ENCODE data around the gene SLC5A2.
A peak's percentile ranks its signal among the peaks of the same experiment; 100 is the strongest.
"Not testable (repeated sequence)": the region's sequence is repeated elsewhere in the genome, so short reads cannot be mapped to it uniquely, and the experiment has no call there.

The SLC5A2 gene

GRCh38 chr16:31483081-31483480 lies at the start of gene SLC5A2:
TSS of gene SLC5A2 (plus strand) at chr16:31483123. CDS start at chr16:31483137, 14 bp downstream.
- Mint-ChIP-seq H3K4me1 (peaks cover 10% of the 10 kb centered on the region), H3K27me3 (peaks cover 36% of the 10 kb centered on the region), H3K4me3 (no peak within 1 kb of the TSS), H3K27ac (no peak within 1 kb of the TSS), H3K36me3 (no peaks in the 10 kb centered on the region), H3K9me3 (no peaks in the 10 kb centered on the region)
- ATAC-seq = no peak

- Mint-ChIP-seq H3K27ac (no peak overlapping the region), H3K4me1 (peaks cover 19% of the 10 kb centered on the region), H3K4me3 (no peak overlapping the region), H3K9me3 (no peaks in the 10 kb centered on the region), H3K36me3 (no peaks in the 10 kb centered on the region), H3K27me3 (no peaks in the 10 kb centered on the region)
- no peak for ATAC-seq
Observed at GRCh38 chr16:31435341-31436220, 47.3 kb upstream of the SLC5A2 start.

GRCh38 chr16:31436221-31437045 lies 46.5 kb upstream of the SLC5A2 start:
- H3K36me3 Mint-ChIP-seq = no peaks in the 10 kb centered on the region
- H3K4me1 Mint-ChIP-seq = peaks cover 16% of the 10 kb centered on the region
- no peak overlapping the region for H3K27ac Mint-ChIP-seq
- ATAC-seq = no peak
- no peaks in the 10 kb centered on the region for H3K9me3 Mint-ChIP-seq
- H3K4me3 Mint-ChIP-seq = no peak overlapping the region
- no peaks in the 10 kb centered on the region for H3K27me3 Mint-ChIP-seq

- no peaks in the 10 kb centered on the region for H3K9me3 Mint-ChIP-seq
- H3K36me3 Mint-ChIP-seq = no peaks in the 10 kb centered on the region
- H3K4me1 Mint-ChIP-seq = peaks cover 27% of the 10 kb centered on the region
- ATAC-seq = no peak
- H3K27ac Mint-ChIP-seq = no peak overlapping the region
- H3K27me3 Mint-ChIP-seq = no peaks in the 10 kb centered on the region
- no peak overlapping the region for H3K4me3 Mint-ChIP-seq
Observed at GRCh38 chr16:31438414-31438813, 44.5 kb upstream of the SLC5A2 start.

GRCh38 chr16:31439023-31439422 lies 43.9 kb upstream of the SLC5A2 start:
- not testable (repeated sequence) for H3K9me3 Mint-ChIP-seq, H3K4me3 Mint-ChIP-seq, H3K27ac Mint-ChIP-seq

GRCh38 chr16:31439519-31439918 lies 43.4 kb upstream of the SLC5A2 start:
- Mint-ChIP-seq H3K4me3 (no peak overlapping the region), H3K36me3 (no peaks in the 10 kb centered on the region), H3K27me3 (no peaks in the 10 kb centered on the region), H3K9me3 (no peaks in the 10 kb centered on the region), H3K27ac (no peak overlapping the region), H3K4me1 (peaks cover 27% of the 10 kb centered on the region)
- ATAC-seq = no peak

More at GRCh38 chr16:31439023-31439422, 43.9 kb upstream of the SLC5A2 start:
- peaks cover 27% of the 10 kb centered on the region for H3K4me1 Mint-ChIP-seq
- not testable (repeated sequence) for ATAC-seq, H3K27me3 Mint-ChIP-seq, H3K36me3 Mint-ChIP-seq

GRCh38 chr16:31440516-31441184 lies 42.3 kb upstream of the SLC5A2 start:
- no peak for ATAC-seq
- H3K9me3 Mint-ChIP-seq = no peaks in the 10 kb centered on the region

GRCh38 chr16:31441956-31442355 lies 41.0 kb upstream of the SLC5A2 start:
- Mint-ChIP-seq H3K4me1 (peaks cover 33% of the 10 kb centered on the region), H3K4me3 (peak overlapping the region; percentile 70), H3K27ac (no peak overlapping the region)

More at GRCh38 chr16:31440516-31441184, 42.3 kb upstream of the SLC5A2 start:
- H3K27ac Mint-ChIP-seq = no peak overlapping the region
- no peaks in the 10 kb centered on the region for H3K27me3 Mint-ChIP-seq
- H3K36me3 Mint-ChIP-seq = no peaks in the 10 kb centered on the region
- peaks cover 27% of the 10 kb centered on the region for H3K4me1 Mint-ChIP-seq
- H3K4me3 Mint-ChIP-seq = no peak overlapping the region

GRCh38 chr16:31445931-31446330 lies 37.0 kb upstream of the SLC5A2 start:
- H3K4me1 Mint-ChIP-seq = peaks cover 21% of the 10 kb centered on the region
- not testable (repeated sequence) for ATAC-seq, H3K4me3 Mint-ChIP-seq, H3K27ac Mint-ChIP-seq, H3K36me3 Mint-ChIP-seq, H3K9me3 Mint-ChIP-seq, H3K27me3 Mint-ChIP-seq

More at GRCh38 chr16:31441956-31442355, 41.0 kb upstream of the SLC5A2 start:
- Mint-ChIP-seq H3K36me3 (no peaks in the 10 kb centered on the region), H3K27me3 (no peaks in the 10 kb centered on the region), H3K9me3 (peaks cover 3% of the 10 kb centered on the region)
- ATAC-seq = no peak

- Mint-ChIP-seq H3K36me3 (peaks cover 5% of the 10 kb centered on the region), H3K27ac (no peak overlapping the region)
Observed at GRCh38 chr16:31451201-31451600, 31.7 kb upstream of the SLC5A2 start.

GRCh38 chr16:31451681-31452351 lies 31.1 kb upstream of the SLC5A2 start:
- Mint-ChIP-seq H3K4me1 (peaks cover 33% of the 10 kb centered on the region), H3K36me3 (peaks cover 5% of the 10 kb centered on the region), H3K27ac (no peak overlapping the region), H3K4me3 (no peak overlapping the region), H3K27me3 (no peaks in the 10 kb centered on the region), H3K9me3 (no peaks in the 10 kb centered on the region)
- peak; percentile 53 for ATAC-seq

More at GRCh38 chr16:31451201-31451600, 31.7 kb upstream of the SLC5A2 start:
- no peak for ATAC-seq
- Mint-ChIP-seq H3K4me3 (no peak overlapping the region), H3K4me1 (peaks cover 30% of the 10 kb centered on the region), H3K27me3 (no peaks in the 10 kb centered on the region), H3K9me3 (no peaks in the 10 kb centered on the region)

GRCh38 chr16:31452631-31453106 lies 30.3 kb upstream of the SLC5A2 start:
- Mint-ChIP-seq H3K36me3 (peaks cover 5% of the 10 kb centered on the region), H3K4me3 (no peak overlapping the region), H3K27ac (no peak overlapping the region), H3K27me3 (no peaks in the 10 kb centered on the region), H3K4me1 (peaks cover 40% of the 10 kb centered on the region), H3K9me3 (no peaks in the 10 kb centered on the region)
- ATAC-seq = no peak

- Mint-ChIP-seq H3K27me3 (no peaks in the 10 kb centered on the region), H3K27ac (no peak overlapping the region), H3K36me3 (peaks cover 5% of the 10 kb centered on the region), H3K9me3 (no peaks in the 10 kb centered on the region), H3K4me3 (no peak overlapping the region), H3K4me1 (peaks cover 47% of the 10 kb centered on the region)
- ATAC-seq = no peak
Observed at GRCh38 chr16:31453255-31454204, 29.4 kb upstream of the SLC5A2 start.
